ENCODE results near the gene PP2D1.
A peak's percentile ranks its signal among the peaks of the same experiment; 100 is the strongest.
"Not testable (repeated sequence)": the region's sequence is repeated elsewhere in the genome, so short reads cannot be mapped to it uniquely, and the experiment has no call there.

Gene PP2D1

GRCh38 chr3:20040548-20041196 lies 28.6 kb upstream of the PP2D1 start:
- DNase-seq (ENCODE audit: low read depth, low spot score): peak; percentile 33

GRCh38 chr3:20039765-20040547 lies 27.9 kb upstream of the PP2D1 start, which contains the start of gene KAT2B:
Gene KAT2B, plus strand, starts transcription at chr3:20040446. Its CDS starts 32 bp downstream, at chr3:20040478.
- DNase-seq (ENCODE audit: low read depth, low spot score): peak; percentile 68

- DNase-seq (ENCODE audit: low read depth, low spot score): no peak
Observed at GRCh38 chr3:20039466-20039764, 27.4 kb upstream of the PP2D1 start.

GRCh38 chr3:20038699-20039465 lies 26.8 kb upstream of the PP2D1 start:
- no peak for DNase-seq (ENCODE audit: low read depth, low spot score)

- no peak for DNase-seq (ENCODE audit: low read depth, low spot score)
Observed at GRCh38 chr3:20037255-20037996, 25.4 kb upstream of the PP2D1 start.

- DNase-seq (ENCODE audit: low read depth, low spot score): no peak
Observed at GRCh38 chr3:20035019-20035418, 23.0 kb upstream of the PP2D1 start.

GRCh38 chr3:20031939-20032338 lies 19.9 kb upstream of the PP2D1 start:
- DNase-seq (ENCODE audit: low read depth, low spot score): not testable (repeated sequence)

- DNase-seq (ENCODE audit: low read depth, low spot score): no peak
Observed at GRCh38 chr3:20028905-20029331, 16.9 kb upstream of the PP2D1 start.

- no peak for DNase-seq (ENCODE audit: low read depth, low spot score)
Observed at GRCh38 chr3:20027136-20027535, 15.1 kb upstream of the PP2D1 start.

GRCh38 chr3:20023623-20024405 lies 11.8 kb upstream of the PP2D1 start:
- no peak for DNase-seq (ENCODE audit: low read depth, low spot score)

- DNase-seq (ENCODE audit: low read depth, low spot score): no peak
Observed at GRCh38 chr3:20022954-20023622, 11.0 kb upstream of the PP2D1 start.

GRCh38 chr3:20016076-20016475 lies 4.0 kb upstream of the PP2D1 start:
- DNase-seq (ENCODE audit: low read depth, low spot score): not testable (repeated sequence)

- no peak for DNase-seq (ENCODE audit: low read depth, low spot score)
Observed at GRCh38 chr3:20015525-20015924, 3.5 kb upstream of the PP2D1 start.

- DNase-seq (ENCODE audit: low read depth, low spot score): no peak
Observed at GRCh38 chr3:20013396-20013795, 1.3 kb upstream of the PP2D1 start.

- no peak for DNase-seq (ENCODE audit: low read depth, low spot score)
Observed at GRCh38 chr3:20008646-20009045, 3.4 kb downstream of the PP2D1 start.

- no peak for DNase-seq (ENCODE audit: low read depth, low spot score)
Observed at GRCh38 chr3:20007960-20008359, 4.1 kb downstream of the PP2D1 start.

GRCh38 chr3:20001932-20002331 lies 10.1 kb downstream of the PP2D1 start:
- DNase-seq (ENCODE audit: low read depth, low spot score): no peak

GRCh38 chr3:19997502-19997901 lies 14.6 kb downstream of the PP2D1 start:
- DNase-seq (ENCODE audit: low read depth, low spot score): no peak

GRCh38 chr3:19994796-19995195 lies 17.3 kb downstream of the PP2D1 start:
- DNase-seq (ENCODE audit: low read depth, low spot score): no peak

- DNase-seq (ENCODE audit: low read depth, low spot score): not testable (repeated sequence)
Observed at GRCh38 chr3:19988904-19989303, 23.2 kb downstream of the PP2D1 start.

Data from activated naive CD8-positive, alpha-beta T cell treated with anti-CD3 and anti-CD28 coated beads, Interleukin-2, amount 50 U/mL, for 16 hours (primary cell).